ENCODE results near the gene ARHGAP6.

The ARHGAP6 gene

DNA sequence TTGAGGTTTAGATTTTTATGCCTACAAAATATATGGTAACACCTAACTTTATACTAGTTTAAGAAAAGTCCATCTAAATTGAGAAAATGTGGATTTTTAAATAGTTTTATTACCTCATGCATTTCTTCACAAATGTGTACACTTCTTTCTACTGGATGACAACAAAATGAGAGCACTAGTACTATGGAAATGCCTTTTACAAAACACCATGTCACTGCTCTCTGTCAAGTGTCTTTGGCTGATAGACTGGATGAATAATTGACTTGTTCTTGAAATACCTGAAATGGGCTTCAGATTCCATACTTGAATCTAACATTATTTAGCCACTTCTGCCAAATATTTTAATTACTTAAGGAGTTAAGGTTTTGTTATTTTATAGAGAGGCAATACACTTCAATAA lies 323.0 kb downstream of the ARHGAP6 start:
- DNase-seq = no peak

GRCh38 chrX:11341274-11342201 lies 324.2 kb downstream of the ARHGAP6 start:
- DNase-seq = no peak

- no peak for DNase-seq
These were observed 328.3 kb downstream of the ARHGAP6 start for GRCh38 chrX:11337292-11338009.

DNA sequence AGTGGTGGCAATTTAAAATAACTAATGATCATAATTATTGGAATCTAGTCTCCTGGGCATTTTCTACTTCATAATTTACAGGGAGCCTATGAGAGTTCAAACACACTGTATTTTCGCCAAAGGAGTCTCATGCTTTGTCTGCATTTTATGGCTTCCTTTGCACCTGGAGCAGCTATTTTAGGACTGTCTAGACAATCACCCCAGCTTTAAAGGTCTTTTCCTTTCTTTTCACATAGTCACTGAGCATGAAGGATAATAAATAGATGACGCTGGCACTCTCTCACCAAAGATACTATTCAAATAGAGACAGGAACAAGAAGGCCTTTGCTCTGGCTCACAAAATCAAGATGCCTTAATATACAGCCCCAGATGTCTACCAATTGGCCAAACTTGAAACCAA lies 329.5 kb downstream of the ARHGAP6 start:
- no peak for DNase-seq

GRCh38 chrX:11334165-11334564 lies 331.6 kb downstream of the ARHGAP6 start:
- no peak for DNase-seq

DNA sequence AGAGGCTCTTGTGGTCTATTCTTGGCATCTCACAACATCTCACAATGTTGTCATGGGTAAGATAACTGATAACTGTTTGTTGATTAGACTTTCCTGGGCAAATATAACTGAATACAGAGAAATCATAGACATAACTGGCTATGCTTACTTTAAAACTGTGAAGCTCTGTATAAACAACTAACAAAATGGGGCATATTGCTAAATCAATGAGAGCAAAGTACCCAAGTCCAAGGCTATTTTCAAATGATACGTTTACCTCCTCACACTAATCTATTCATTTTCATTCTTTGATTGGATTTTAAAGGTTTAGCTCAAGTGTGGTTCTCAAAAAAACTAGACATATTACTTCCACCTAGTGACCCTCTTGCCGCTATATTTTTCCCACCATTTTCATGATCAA lies 333.9 kb downstream of the ARHGAP6 start:
- DNase-seq = no peak

DNA sequence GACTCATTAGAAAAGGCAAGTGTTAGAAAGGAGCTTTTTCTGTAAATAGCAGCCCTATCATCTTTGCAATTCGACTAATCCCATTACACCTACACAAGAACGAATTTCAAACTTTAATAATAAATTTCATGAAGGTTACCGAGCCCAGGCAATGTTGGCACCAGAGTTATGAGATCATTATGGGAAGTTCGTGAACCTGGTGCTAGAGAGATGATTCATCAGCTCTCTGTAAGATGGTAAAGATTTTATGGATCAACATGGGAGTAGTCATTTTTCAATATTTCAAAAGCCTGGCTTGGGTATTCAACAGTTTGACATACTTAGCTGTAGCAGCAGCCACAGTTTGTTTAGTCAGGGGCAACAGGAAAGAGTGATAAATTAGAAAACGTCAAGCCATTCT lies 336.7 kb downstream of the ARHGAP6 start:
- DNase-seq = no peak

DNA sequence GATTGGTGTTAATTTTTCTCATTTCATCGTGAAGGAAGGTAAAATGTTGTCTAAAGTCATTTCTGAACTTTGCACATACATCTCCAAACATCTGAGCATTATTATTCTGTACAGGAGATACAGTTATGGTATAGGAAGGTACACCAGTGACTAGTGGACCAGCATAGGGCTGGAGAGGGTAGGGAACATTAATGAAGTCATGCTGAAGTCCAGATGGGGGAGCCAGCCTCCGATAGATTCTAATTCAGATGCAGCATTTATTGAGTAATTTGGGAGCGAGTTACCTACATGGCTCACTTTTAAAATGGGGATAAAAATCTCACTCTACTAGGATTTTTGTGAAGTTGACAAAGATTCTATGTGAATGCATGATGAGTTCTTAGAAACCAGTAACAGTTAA lies 337.6 kb downstream of the ARHGAP6 start:
- no peak for DNase-seq

DNA sequence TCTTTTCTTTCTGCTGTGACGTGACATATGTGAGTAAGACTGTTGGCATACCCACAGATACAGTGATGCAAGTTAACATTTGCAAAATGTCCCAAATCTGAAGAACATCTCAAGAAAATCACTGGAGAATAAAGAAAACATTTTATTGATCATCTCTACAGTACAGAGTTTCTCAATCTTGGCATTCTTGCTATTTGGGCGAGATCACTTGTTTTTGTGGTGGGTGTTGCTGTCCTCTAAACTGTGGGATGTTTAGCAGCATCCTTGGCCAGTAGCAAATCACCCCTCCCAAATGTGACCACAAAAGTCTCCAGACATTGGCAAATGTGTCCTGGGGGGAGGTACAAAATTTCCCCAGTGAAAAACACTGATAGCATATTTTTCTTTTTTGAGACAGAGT lies 343.7 kb downstream of the ARHGAP6 start:
- no peak for DNase-seq

- DNase-seq = no peak
These were observed 345.8 kb downstream of the ARHGAP6 start for GRCh38 chrX:11319806-11320520.

DNA sequence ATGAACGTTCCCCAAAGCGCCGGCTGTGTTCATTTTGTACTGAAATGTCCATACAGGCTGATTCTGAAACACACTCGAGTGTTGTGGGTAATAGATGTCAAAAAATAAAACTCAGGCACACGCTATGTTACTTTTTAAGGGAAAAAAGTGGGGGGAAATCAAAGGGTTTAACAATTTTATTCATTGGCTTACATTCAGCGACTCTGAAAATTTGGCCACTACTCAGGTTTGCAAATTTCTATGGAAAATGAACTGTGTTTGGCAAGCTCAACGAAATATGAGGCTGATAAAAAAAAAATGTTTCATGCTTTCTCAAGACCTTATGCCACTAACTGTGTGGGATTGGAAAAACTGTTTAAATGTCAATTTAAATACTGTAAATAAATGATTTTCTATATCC lies 354.0 kb downstream of the ARHGAP6 start:
- no peak for DNase-seq

DNA sequence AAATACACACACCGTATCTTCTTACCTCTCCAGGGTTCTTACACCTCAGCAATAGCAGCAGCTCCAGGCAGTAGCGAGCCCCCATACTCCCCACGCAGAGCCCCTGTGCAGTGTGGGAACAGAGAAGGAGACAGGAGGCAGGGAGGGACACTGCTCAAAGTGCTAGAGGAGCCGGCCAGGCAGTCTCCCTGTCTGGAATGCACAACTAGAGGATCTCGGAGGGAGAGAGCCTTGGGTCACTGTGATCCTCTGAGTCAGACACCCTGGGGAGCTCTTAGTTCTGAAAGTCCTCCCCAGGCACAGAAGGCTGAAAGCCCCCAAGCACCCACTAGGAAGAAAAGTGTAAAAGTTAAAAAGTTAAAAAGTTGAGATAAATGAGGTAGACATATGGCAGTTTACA lies 356.5 kb downstream of the ARHGAP6 start:
- no peak for DNase-seq

GRCh38 chrX:11305641-11306040 lies 360.1 kb downstream of the ARHGAP6 start:
- DNase-seq = no peak

- no peak for DNase-seq
These were observed 360.9 kb downstream of the ARHGAP6 start for GRCh38 chrX:11304829-11305228.

- DNase-seq = no peak
These were observed 367.1 kb downstream of the ARHGAP6 start for GRCh38 chrX:11298600-11298999.

- no peak for DNase-seq
These were observed 369.7 kb downstream of the ARHGAP6 start for GRCh38 chrX:11296051-11296450.

- DNase-seq = no peak
These were observed 372.6 kb downstream of the ARHGAP6 start, which contains the start of gene AMELX for GRCh38 chrX:11293113-11293512. AMELX (plus strand) TSS chrX:11293413; CDS start chrX:11294789, 1,376 bp downstream.

- DNase-seq = no peak
These were observed 375.2 kb downstream of the ARHGAP6 start for GRCh38 chrX:11290416-11291102.

DNA sequence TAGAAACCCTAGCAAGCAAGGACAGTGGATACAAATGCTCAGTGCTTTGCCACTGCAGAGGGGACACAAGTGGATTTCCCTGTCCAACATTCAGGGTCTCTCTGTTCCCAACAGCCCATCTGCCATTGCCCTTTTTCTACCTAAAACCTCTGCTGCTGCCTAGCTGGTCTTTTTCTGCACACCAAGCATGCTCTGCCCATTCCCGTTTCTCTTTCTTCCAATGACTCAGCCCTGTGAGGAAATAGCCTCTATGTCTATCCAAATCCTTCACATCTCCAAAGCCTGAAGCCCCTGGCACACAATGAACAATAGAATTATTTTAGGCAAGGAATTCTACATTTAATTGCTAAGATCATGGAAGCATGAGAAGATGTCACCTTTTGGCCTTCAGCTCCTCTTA lies 378.2 kb downstream of the ARHGAP6 start:
- DNase-seq = no peak

DNA sequence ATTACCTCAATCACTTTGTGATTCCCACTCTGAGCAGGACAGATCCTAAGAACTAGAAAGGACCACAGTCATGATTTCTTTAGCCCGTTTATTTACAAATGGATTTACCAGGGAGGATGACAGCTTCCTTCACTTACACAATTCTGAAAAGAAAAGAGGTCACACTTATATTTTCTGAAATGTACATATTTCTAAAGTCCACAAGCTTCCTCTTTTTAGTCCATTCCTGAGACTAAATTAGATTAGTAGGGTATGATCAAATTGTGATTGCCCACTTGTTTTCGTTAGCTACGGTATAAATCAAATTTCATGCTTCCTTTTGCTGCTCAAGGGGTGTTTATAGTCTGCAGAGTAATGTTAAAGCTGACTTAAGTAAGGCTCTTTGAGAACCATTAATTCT lies 380.1 kb downstream of the ARHGAP6 start:
- no peak for DNase-seq

DNA sequence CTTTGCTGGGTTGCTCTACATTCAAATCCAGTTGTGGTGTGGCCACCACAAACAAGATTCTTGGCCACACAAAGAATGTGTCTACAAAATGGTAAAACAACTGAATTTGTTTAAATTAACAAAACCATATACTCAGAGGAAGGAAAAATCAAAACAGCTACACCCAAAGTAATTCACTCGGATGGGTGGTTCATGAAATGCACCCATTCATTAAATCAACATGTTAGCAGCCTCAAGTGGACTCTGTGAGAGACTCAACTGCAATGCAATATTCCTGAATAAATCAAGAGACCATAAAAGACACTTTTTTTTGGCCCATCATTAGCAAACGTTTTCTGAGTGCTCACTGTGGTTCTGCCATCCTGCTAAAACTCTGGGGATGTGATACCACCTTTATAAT lies 383.7 kb downstream of the ARHGAP6 start:
- DNase-seq = no peak

DNA sequence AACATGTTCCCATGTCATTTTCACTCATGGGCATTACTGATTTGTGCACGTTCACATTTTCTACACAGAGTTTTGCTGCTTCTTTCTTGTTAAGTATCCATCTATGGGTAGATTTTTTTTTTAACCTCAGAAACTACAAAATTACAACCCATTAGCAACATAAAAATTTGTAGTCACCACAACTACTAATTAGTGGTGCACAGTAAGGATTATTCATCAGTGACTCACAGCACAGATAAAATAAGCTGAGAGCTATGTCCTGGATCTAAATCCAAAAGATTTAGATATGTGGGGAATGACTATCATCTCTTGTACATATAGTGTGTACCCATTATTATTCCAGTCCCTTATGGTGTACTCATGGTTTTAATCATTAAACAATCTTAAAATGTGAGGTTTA lies 392.2 kb downstream of the ARHGAP6 start:
- no peak for DNase-seq

- no peak for DNase-seq
These were observed 392.9 kb downstream of the ARHGAP6 start for GRCh38 chrX:11272863-11273262.

Data from SHP77 (cell line).